ENCODE data around the gene CDH22. TPM values are rescaled to one million over a fixed set of nuclear protein-coding genes. Genes with fewer than 3 reads are reported as not detected.

Gene CDH22
- total and polyA plus RNA-seq, 12 donors, result 0.19 to 2.9 (median 0.97) TPM; not detected in 4

DNA sequence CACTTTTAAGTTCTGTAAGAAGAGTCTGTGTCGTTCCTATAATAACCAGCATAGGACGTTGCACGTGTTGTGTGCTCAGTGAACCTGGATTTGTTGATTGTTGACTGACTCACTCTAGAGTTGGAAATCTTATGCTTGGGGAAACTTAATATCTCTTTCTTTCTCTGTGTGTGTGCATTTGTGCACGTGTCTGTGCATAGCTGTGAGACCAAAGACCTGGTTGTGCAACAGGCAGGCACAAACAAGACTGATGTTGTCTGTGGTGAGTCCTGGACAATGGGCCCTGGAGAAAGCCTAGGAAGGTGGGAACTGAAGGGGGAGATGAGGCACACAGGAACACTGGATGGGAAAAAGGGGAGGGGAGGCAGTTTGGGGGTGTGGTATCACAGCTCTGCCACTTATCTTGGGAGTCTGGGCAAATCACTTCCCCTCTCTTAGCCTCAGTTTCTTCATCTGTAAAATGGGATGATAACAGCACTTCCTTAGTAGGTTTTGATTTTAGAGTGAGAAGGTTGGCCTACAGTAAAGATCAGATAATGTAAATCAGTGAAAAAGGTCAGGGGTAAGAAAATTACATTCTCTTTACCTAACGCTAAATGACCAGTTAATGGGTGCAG, 181.8 kb downstream of the CDH22 start:
- WGBS, 4 donors, result 66 to 81% (median 73%) methylated on average over 5 of the region's 5 CpGs
- no peak for TF ChIP-seq POLR2A (IDR thresholded peaks at IDR 0.05)
- TF ChIP-seq, protein P1, sequence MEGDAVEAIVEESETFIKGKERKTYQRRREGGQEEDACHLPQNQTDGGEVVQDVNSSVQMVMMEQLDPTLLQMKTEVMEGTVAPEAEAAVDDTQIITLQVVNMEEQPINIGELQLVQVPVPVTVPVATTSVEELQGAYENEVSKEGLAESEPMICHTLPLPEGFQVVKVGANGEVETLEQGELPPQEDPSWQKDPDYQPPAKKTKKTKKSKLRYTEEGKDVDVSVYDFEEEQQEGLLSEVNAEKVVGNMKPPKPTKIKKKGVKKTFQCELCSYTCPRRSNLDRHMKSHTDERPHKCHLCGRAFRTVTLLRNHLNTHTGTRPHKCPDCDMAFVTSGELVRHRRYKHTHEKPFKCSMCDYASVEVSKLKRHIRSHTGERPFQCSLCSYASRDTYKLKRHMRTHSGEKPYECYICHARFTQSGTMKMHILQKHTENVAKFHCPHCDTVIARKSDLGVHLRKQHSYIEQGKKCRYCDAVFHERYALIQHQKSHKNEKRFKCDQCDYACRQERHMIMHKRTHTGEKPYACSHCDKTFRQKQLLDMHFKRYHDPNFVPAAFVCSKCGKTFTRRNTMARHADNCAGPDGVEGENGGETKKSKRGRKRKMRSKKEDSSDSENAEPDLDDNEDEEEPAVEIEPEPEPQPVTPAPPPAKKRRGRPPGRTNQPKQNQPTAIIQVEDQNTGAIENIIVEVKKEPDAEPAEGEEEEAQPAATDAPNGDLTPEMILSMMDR (IDR thresholded peaks at IDR 0.05), result no peak
- intact Hi-C loops (cut with DNase I), result loop anchor here in 1 of 2 donors (10.0 kb wide), 1 partner anchor 218 kb away; no protein-coding TSS in a partner anchor
- DNase-seq, result no peak
- H3K9me3 ChIP-seq (replicated peaks in 1 of 3), result no peaks in the 10 kb centered on the region
- H3K36me3 ChIP-seq (replicated peaks in 1 of 2), result peaks cover 0 to 21% of the 10 kb centered on the region in 2 donors
- H3K27me3 ChIP-seq, result peaks cover 9% of the 10 kb centered on the region
- no peaks in the 10 kb centered on the region for H3K4me1 ChIP-seq (replicated peaks in 1 of 2)
- no peak overlapping the region for H3K27ac ChIP-seq
- H3K4me3 ChIP-seq, result no peak overlapping the region

Other genes with a start within 250 kb of the CDH22 start
- 10 to 100 TPM; 17.8 to 44.8 (median 25.9) TPM for gene NCOA5, start 218.5 kb downstream of the CDH22 start, total RNA-seq
- gene NCOA5, start 218.5 kb downstream of the CDH22 start, polyA plus RNA-seq, result 10 to 100 TPM; 18.7 to 24.8 (median 19.0) TPM
- 10 to 100 TPM in 3 of 9 donors, 1 to 10 TPM in 6; 4.5 to 13.5 (median 8.9) TPM for gene CD40, start 190.2 kb downstream of the CDH22 start, total RNA-seq
- gene CD40, start 190.2 kb downstream of the CDH22 start, polyA plus RNA-seq, result 10 to 100 TPM in 2 of 3 donors, 1 to 10 TPM in 1; 6.8 to 20.5 (median 13.1) TPM
- gene ELMO2, start 98.1 kb upstream of the CDH22 start, total RNA-seq, result 10 to 100 TPM; 42.4 to 69.0 (median 52.6) TPM
- 10 to 100 TPM; 36.2 to 55.1 (median 38.3) TPM for gene ELMO2, start 98.1 kb upstream of the CDH22 start, polyA plus RNA-seq
- 10 to 100 TPM in 3 of 9 donors, 1 to 10 TPM in 6; 1.0 to 22.2 (median 6.9) TPM for gene ZNF334, start 205.1 kb upstream of the CDH22 start, total RNA-seq
- 10 to 100 TPM in 2 of 3 donors, 1 to 10 TPM in 1; 7.2 to 19.1 (median 14.7) TPM for gene ZNF334, start 205.1 kb upstream of the CDH22 start, polyA plus RNA-seq
- gene OCSTAMP, start 242.2 kb upstream of the CDH22 start, total RNA-seq, result under 1 TPM in 1 of 9 donors, not detected in 8; 0.17 TPM
- gene OCSTAMP, start 242.2 kb upstream of the CDH22 start, polyA plus RNA-seq, result under 1 TPM in 1 of 3 donors, not detected in 2; 0.16 TPM

Data from adrenal gland (tissue), 12 donors.